HG02943 (cell line): ENCODE data around the gene OSM.
"Not testable (repeated sequence)": the region's sequence is repeated elsewhere in the genome, so short reads cannot be mapped to it uniquely, and the experiment has no call there.

ENCODE experiments used
- ATAC-seq: cut with Tn5 transposase; IDR thresholded peaks from one replicate; pipeline ENCODE4 v1.9.1; 2021; ENCODE audit warnings: mild to moderate bottlenecking, low read depth, moderate library complexity; ENCODE audit not compliant: unreplicated experiment

The OSM gene

GRCh38 chr22:30245985-30246813, 20.5 kb downstream of the OSM start, which contains the start of gene LIF:
TSS of gene LIF (minus strand) at chr22:30246759. CDS start at chr22:30246695, 64 bp downstream.
- ATAC-seq, result no peak

GRCh38 chr22:30245181-30245984, 21.3 kb downstream of the OSM start:
- ATAC-seq, result no peak

GRCh38 chr22:30244641-30245040, 22.0 kb downstream of the OSM start:
- ATAC-seq, result no peak

GRCh38 chr22:30244066-30244465, 22.6 kb downstream of the OSM start:
- ATAC-seq, result no peak

- ATAC-seq, result no peak
These were observed 23.0 kb downstream of the OSM start for GRCh38 chr22:30243661-30244060.

GRCh38 chr22:30241576-30242371, 24.9 kb downstream of the OSM start:
- ATAC-seq, result no peak

GRCh38 chr22:30240541-30241417, 25.9 kb downstream of the OSM start:
- no peak for ATAC-seq

- ATAC-seq, result no peak
These were observed 26.9 kb downstream of the OSM start for GRCh38 chr22:30239488-30240405.

GRCh38 chr22:30238661-30239487, 27.8 kb downstream of the OSM start:
- no peak for ATAC-seq

GRCh38 chr22:30238136-30238535, 28.5 kb downstream of the OSM start:
- no peak for ATAC-seq

GRCh38 chr22:30236875-30237274, 29.8 kb downstream of the OSM start:
- ATAC-seq, result no peak

- no peak for ATAC-seq
These were observed 30.9 kb downstream of the OSM start for GRCh38 chr22:30235687-30236170.

- no peak for ATAC-seq
These were observed 31.7 kb downstream of the OSM start for GRCh38 chr22:30234786-30235470.

- not testable (repeated sequence) for ATAC-seq
These were observed 32.3 kb downstream of the OSM start for GRCh38 chr22:30234325-30234724.

- no peak for ATAC-seq
These were observed 33.1 kb downstream of the OSM start for GRCh38 chr22:30233582-30233981.

GRCh38 chr22:30232716-30233218, 33.9 kb downstream of the OSM start:
- ATAC-seq, result no peak
